ENCODE data around the gene ITPKB. TPM values are rescaled to one million over a fixed set of nuclear protein-coding genes. Genes with fewer than 3 reads are reported as not detected.

ITPKB gene
- polyA plus RNA-seq, 1 of the 3 experiments (the other 2 are of a cell fraction) = 2.4 TPM

DNA sequence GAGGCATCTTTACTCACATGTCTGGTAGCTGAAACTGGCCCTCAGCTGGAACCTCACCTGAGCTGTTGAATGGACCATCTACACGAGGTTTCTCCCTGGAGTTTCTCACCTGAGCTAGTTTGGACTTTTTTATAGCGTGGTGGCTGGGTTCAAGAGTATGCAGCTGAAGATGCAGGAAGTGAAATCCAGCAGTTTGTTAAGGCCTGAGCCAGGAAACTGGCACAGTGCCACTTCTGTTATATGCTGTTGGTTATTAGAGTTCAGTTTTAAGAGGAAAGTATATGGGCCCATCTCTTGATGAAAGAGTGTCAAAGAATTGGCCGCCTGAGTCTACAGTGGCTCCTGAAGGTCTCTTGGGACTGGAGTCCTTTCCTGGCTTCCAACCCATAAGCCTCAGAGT lies 154.9 kb downstream of the ITPKB start:
- H3K4me2 ChIP-seq = no peak overlapping the region
- no peak for DNase-seq
- H3F3A ChIP-seq (replicated peaks; ENCODE audit: insufficient read depth) = no peaks in the 10 kb centered on the region
- H3K27me3 ChIP-seq (ENCODE audit: insufficient read depth) = no peaks in the 10 kb centered on the region; the same call in 1 of the 2 replicates
- H3K9ac ChIP-seq = no peak overlapping the region
- TF ChIP-seq FOXM1 (IDR thresholded peaks at IDR 0.05; ENCODE audit: low read depth) = no peak
- TF ChIP-seq SMC3 (IDR thresholded peaks at IDR 0.05; ENCODE audit: low read depth, low read length) = no peak
- TF ChIP-seq, protein P1, sequence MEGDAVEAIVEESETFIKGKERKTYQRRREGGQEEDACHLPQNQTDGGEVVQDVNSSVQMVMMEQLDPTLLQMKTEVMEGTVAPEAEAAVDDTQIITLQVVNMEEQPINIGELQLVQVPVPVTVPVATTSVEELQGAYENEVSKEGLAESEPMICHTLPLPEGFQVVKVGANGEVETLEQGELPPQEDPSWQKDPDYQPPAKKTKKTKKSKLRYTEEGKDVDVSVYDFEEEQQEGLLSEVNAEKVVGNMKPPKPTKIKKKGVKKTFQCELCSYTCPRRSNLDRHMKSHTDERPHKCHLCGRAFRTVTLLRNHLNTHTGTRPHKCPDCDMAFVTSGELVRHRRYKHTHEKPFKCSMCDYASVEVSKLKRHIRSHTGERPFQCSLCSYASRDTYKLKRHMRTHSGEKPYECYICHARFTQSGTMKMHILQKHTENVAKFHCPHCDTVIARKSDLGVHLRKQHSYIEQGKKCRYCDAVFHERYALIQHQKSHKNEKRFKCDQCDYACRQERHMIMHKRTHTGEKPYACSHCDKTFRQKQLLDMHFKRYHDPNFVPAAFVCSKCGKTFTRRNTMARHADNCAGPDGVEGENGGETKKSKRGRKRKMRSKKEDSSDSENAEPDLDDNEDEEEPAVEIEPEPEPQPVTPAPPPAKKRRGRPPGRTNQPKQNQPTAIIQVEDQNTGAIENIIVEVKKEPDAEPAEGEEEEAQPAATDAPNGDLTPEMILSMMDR (IDR thresholded peaks at IDR 0.05) = no peak
- TF ChIP-seq, protein P2, sequence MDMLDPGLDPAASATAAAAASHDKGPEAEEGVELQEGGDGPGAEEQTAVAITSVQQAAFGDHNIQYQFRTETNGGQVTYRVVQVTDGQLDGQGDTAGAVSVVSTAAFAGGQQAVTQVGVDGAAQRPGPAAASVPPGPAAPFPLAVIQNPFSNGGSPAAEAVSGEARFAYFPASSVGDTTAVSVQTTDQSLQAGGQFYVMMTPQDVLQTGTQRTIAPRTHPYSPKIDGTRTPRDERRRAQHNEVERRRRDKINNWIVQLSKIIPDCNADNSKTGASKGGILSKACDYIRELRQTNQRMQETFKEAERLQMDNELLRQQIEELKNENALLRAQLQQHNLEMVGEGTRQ (IDR thresholded peaks at IDR 0.05; ENCODE audit: borderline replicate concordance, low read depth, low read length) = no peak
- no peak for TF ChIP-seq EZH2phosphoT487 (IDR thresholded peaks at IDR 0.05; ENCODE audit: borderline replicate concordance, low read depth)
- TF ChIP-seq TAF1 (IDR thresholded peaks at IDR 0.05; ENCODE audit: borderline replicate concordance, low read depth, low read length) = no peak
- TF ChIP-seq, protein P3, sequence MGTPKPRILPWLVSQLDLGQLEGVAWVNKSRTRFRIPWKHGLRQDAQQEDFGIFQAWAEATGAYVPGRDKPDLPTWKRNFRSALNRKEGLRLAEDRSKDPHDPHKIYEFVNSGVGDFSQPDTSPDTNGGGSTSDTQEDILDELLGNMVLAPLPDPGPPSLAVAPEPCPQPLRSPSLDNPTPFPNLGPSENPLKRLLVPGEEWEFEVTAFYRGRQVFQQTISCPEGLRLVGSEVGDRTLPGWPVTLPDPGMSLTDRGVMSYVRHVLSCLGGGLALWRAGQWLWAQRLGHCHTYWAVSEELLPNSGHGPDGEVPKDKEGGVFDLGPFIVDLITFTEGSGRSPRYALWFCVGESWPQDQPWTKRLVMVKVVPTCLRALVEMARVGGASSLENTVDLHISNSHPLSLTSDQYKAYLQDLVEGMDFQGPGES (IDR thresholded peaks at IDR 0.05; ENCODE audit: low read depth, low read length) = no peak
- CTCF ChIA-PET = interaction anchor here (1.6 to 2.1 kb wide), 3 partner anchors 25 to 42 kb away, joined by 4 to 5 read pairs (median 5); no protein-coding TSS in a partner anchor
- no peak overlapping the region for H3K4me3 ChIP-seq (ENCODE audit: low read depth in 2 of 2, low read length in 1 of 2)
- no peaks in the 10 kb centered on the region for H4K20me1 ChIP-seq (ENCODE audit: insufficient read depth)
- no peaks in the 10 kb centered on the region for H3K4me1 ChIP-seq (ENCODE audit: control insufficient read depth in 1 of 2, insufficient read depth in 2 of 2, low read depth in 1 of 2, low read length in 1 of 2)
- H2AFZ ChIP-seq (ENCODE audit: low read depth) = no peak overlapping the region
- no peaks in the 10 kb centered on the region for H3K9me3 ChIP-seq
- no peaks in the 10 kb centered on the region for H3K36me3 ChIP-seq (replicated peaks in 1 of 2; ENCODE audit: control insufficient read depth in 1 of 2, insufficient read depth in 2 of 2, low read length in 1 of 2)
- H3K79me2 ChIP-seq (ENCODE audit: insufficient read depth) = no peaks in the 10 kb centered on the region
- WGBS (ENCODE audit: low lambda C conversion rate) = 50% methylated on average over 3 of the region's 3 CpGs
- no peaks in the 10 kb centered on the region for H3K9me2 ChIP-seq
- H3K27ac ChIP-seq (ENCODE audit: low read depth in 2 of 2, low read length in 1 of 2) = no peak overlapping the region
- POLR2A ChIA-PET = no interaction called here

DNA sequence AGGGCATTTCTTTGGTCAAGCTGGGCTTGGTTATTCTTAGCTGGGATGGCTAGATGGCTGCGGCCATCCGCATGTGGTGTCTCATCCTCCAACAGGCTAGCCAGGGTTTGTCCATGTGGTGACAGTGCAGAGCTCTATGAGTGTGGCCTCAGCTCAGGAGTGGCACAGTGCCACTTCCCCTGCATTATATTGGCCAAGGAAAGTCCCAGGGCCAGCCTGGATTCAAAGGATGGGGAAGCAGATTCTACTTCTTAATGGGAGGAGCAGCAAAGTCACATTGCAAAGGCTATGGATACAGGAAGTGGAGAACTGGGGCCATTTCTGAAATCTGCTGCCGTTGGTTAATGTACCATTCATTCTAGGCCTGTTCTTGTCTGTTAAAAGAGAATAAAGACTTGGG lies 156.1 kb downstream of the ITPKB start:
- TF ChIP-seq MXI1 (IDR thresholded peaks at IDR 0.05; ENCODE audit: low read depth, low read length) (no peak), CHD2 (IDR thresholded peaks at IDR 0.05; ENCODE audit: low read length, partially characterized antibody) (no peak), EZH2phosphoT487 (IDR thresholded peaks at IDR 0.05; ENCODE audit: borderline replicate concordance, low read depth) (no peak), TCF12 (IDR thresholded peaks at IDR 0.05) (no peak), POLR2AphosphoS5 (IDR thresholded peaks at IDR 0.05; ENCODE audit: low read depth, low read length) (no peak)
- Histone ChIP-seq H3K36me3 (replicated peaks in 1 of 2; ENCODE audit: control insufficient read depth in 1 of 2, insufficient read depth in 2 of 2, low read length in 1 of 2) (no peaks in the 10 kb centered on the region), H3K9ac (no peak overlapping the region), H2AFZ (ENCODE audit: low read depth) (no peak overlapping the region), H3K9me2 (no peaks in the 10 kb centered on the region), H3K4me1 (ENCODE audit: control insufficient read depth in 1 of 2, insufficient read depth in 2 of 2, low read depth in 1 of 2, low read length in 1 of 2) (no peaks in the 10 kb centered on the region), H3K27me3 (ENCODE audit: insufficient read depth) (no peaks in the 10 kb centered on the region; the same call in 1 of the 2 replicates), H3F3A (replicated peaks; ENCODE audit: insufficient read depth) (no peaks in the 10 kb centered on the region), H3K4me3 (ENCODE audit: low read depth in 2 of 2, low read length in 1 of 2) (no peak overlapping the region), H4K20me1 (ENCODE audit: insufficient read depth) (no peaks in the 10 kb centered on the region), H3K9me3 (no peaks in the 10 kb centered on the region), H3K27ac (ENCODE audit: low read depth in 2 of 2, low read length in 1 of 2) (no peak overlapping the region), H3K4me2 (no peak overlapping the region), H3K79me2 (ENCODE audit: insufficient read depth) (no peaks in the 10 kb centered on the region)
- ChIA-PET CTCF (interaction anchor here (0.6 to 3.5 kb wide), 4 partner anchors 25 to 245 kb away, joined by 3 to 12 read pairs (median 4); partner anchors contain the start of gene STUM), POLR2A (no interaction called here)
- 66% methylated on average over 3 of the region's 3 CpGs for WGBS (ENCODE audit: low lambda C conversion rate)
- DNase-seq = no peak

Small RNA genes within 50 kb of the gene (small RNA-seq; reads per million reads assigned to genes)
- 0 reads per million in 7 experiments for gene RPS27P5

Other genes with a start within 250 kb of the ITPKB start
- not detected in 2 replicates for gene STUM, start 190.5 kb downstream of the ITPKB start, polyA plus RNA-seq (2012; rRNA removed)
- gene PSEN2, start 131.3 kb upstream of the ITPKB start, polyA plus RNA-seq (2012; rRNA removed) = 20.2 and 31.6 TPM in 2 replicates
- gene COQ8A, start 201.0 kb upstream of the ITPKB start, polyA plus RNA-seq (2012; rRNA removed) = 11.8 and 12.1 TPM in 2 replicates